Thyroid gland (tissue), 4 donors: ENCODE results near the gene ANKRD12. TPM values are rescaled to one million over a fixed set of nuclear protein-coding genes. Genes with fewer than 3 reads are reported as not detected.

Experiments used
- DNase-seq, 2 donors: peaks; one replicate each; pipeline ENCODE4 v3.0.0-alpha.2; 2019
- H3K27ac ChIP-seq, 3 donors: fragments of 200-600 bp; sonication (generic); 1 replicate in 2 of 3; 2 replicates in 1 of 3; pipeline ENCODE4 v1.5.1; 2016 to 2019; ENCODE audit warnings: mild to moderate bottlenecking in 1 of 3, moderate library complexity in 1 of 3
- H3K27me3 ChIP-seq: fragments of 200-600 bp; sonication (generic); one replicate; pipeline ENCODE4 v1.5.1; 2019
- H3K36me3 ChIP-seq, 2 donors: fragments of 200-600 bp; sonication (generic); one replicate each; pipeline ENCODE4 v1.5.1; 2016 to 2019
- H3K4me1 ChIP-seq, 2 donors: fragments of 200-600 bp; sonication (generic); one replicate each; pipeline ENCODE4 v1.5.1; 2017 to 2019
- H3K4me3 ChIP-seq, 3 donors: fragments of 200-600 bp; sonication (generic); replicated peaks in 1 of 3; 1 replicate in 2 of 3; 2 replicates in 1 of 3; pipeline ENCODE4 v1.5.1; 2016; ENCODE audit warnings: mild to moderate bottlenecking in 1 of 3
- H3K9me3 ChIP-seq: fragments of 200-600 bp; sonication (generic); one replicate; pipeline ENCODE4 v1.5.1; 2017
- POLR2A ChIP-seq, 2 donors: fragments of 450-650 bp; IDR thresholded peaks; one replicate each; pipeline ENCODE4 v1.6.1; 2017; ENCODE audit warnings: antibody characterized with exemption in 2 of 2, mild to moderate bottlenecking in 2 of 2, moderate library complexity in 1 of 2
- WGBS, 2 donors: methylation state at CpG; one replicate each; pipeline ENCODE4 v1.1.5; 2017; 5-methylcytosine and 5-hydroxymethylcytosine counted together
- intact Hi-C: fragments of 100-400 bp; cut with DNase I; formaldehyde crosslinking; loops from one replicate; pipeline ENCODE4 v1.15.1; 2023
- small RNA-seq: library from RNA; depleted of rRNA; stranded (forward); fragments of <200 nt; gene quantifications from one replicate; pipeline ENCODE3, GENCODE V24; 2016
- total RNA-seq, 4 donors: library from RNA; depleted of rRNA; stranded (reverse); fragments of >200 nt; gene quantifications; one replicate each; pipeline ENCODE4 v1.2.3, GENCODE V29; 2016
- TF ChIP-seq, protein P1 (sequence below), 6 experiments: fragments of 200-600 bp in 3 of 6; fragments of 450-650 bp in 3 of 6; sonication (generic) in 3 of 6; IDR thresholded peaks; one replicate each; pipeline ENCODE4 v1.5.1; 2016 to 2019; ENCODE audit warnings: antibody characterized with exemption in 6 of 6, mild to moderate bottlenecking in 2 of 6, inconsistent platforms in 1 of 6, moderate library complexity in 1 of 6

Gene ANKRD12
- total RNA-seq, 4 donors from 2014 or later = 74.6 to 155 (median 109) TPM

DNA sequence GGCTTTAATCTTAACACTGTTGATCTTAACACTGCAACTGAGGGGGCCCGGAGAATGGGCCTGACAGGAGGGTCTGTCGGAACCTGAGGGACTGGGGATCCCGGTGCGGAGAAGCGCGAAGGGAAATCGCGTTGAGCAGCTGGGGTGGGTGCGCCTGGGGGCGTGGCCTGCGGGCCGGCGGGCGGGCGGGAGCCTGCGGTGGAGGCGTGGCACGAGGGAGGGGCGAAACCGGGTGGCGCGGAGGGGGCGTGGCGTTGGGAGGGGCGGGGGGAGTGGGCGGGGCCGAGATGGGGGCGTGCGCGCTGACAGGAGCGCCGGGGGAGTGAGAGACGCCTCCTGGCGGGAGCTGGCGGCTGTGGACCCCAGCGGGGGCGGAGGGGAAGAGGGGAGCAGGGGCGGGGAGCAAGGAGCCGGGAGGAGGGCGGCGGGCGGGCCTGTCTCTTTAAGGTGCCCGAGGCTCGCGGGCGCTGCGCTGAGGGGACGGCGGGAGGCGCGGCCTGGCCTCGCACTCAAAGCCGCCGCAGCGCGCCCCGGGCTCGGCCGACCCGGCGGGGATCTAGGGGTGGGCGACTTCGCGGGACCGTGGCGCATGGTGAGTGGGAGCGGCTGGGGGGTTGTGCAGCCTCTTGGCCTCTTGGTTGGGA is 197.9 kb downstream of the ANKRD12 start, which contains the start of gene TWSG1:
TWSG1 (plus strand) TSS at position 445 of the 644 bp plus-strand sequence. CDS start 2,457 bp downstream, outside the sequence.
- DNase-seq = peak; percentile 96
- Histone ChIP-seq H3K4me1 (peaks cover 7 to 15% of the 10 kb centered on the region in 2 donors), H3K27ac (peak within 1 kb of the TSS; percentile 70 to 82 (median 80)), H3K36me3 (no peaks in the 10 kb centered on the region), H3K27me3 (no peaks in the 10 kb centered on the region), H3K9me3 (no peaks in the 10 kb centered on the region), H3K4me3 (peak within 1 kb of the TSS; percentile 59 to 80 (median 66))
- intact Hi-C loops = loop anchor here (10.0 kb wide), 2 partner anchors 200 to 260 kb away; partner anchors contain the start of gene ANKRD12
- WGBS, 2 donors = 0% methylated on average over 3 of the region's 67 CpGs; no CpG with 5 or more reads in 1 of the 2 donors
- TF ChIP-seq, protein P1, sequence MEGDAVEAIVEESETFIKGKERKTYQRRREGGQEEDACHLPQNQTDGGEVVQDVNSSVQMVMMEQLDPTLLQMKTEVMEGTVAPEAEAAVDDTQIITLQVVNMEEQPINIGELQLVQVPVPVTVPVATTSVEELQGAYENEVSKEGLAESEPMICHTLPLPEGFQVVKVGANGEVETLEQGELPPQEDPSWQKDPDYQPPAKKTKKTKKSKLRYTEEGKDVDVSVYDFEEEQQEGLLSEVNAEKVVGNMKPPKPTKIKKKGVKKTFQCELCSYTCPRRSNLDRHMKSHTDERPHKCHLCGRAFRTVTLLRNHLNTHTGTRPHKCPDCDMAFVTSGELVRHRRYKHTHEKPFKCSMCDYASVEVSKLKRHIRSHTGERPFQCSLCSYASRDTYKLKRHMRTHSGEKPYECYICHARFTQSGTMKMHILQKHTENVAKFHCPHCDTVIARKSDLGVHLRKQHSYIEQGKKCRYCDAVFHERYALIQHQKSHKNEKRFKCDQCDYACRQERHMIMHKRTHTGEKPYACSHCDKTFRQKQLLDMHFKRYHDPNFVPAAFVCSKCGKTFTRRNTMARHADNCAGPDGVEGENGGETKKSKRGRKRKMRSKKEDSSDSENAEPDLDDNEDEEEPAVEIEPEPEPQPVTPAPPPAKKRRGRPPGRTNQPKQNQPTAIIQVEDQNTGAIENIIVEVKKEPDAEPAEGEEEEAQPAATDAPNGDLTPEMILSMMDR (IDR thresholded peaks at IDR 0.05) = peak in 2 of 6 experiments; percentile 19 to 63
- TF ChIP-seq POLR2A (IDR thresholded peaks at IDR 0.05) = peak; percentile 43 to 80

DNA sequence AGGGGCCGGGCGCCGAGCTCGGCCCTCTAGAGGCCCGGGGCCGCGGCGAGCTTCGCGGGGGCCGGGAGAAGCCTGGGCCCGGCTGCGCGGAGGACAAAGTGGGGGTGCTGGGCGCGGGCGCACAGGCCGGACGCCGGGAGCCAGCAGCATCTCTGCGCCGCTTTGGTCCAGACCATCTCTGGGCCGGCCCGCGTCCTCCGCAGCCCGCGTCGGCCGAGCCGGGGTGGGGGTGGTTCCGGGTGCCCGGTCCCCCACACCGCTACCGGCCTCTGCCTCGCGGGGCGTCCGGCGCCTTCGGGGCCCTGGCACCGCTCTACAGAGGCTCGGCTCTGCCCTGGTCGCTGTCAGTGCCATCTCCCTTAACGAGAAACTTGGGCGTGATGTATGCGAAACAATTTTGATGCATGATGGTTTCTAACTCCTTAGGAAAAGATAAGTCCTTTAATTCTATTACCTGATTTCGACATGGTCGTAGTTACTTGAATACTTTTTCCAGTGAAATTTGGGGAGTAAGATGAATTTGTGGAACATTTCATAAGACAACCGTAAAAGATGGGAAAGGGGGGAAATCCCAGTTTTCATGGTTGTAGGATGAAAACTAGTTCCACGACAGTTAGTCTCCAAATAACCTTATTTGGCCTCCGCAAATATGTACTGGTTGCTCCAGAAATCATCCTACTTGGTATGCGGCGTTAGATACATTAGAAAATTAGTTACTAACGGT is 198.6 kb downstream of the ANKRD12 start:
- TF ChIP-seq, protein P1 (IDR thresholded peaks at IDR 0.05) = peak in 1 of 6 experiments; percentile 2
- TF ChIP-seq POLR2A (IDR thresholded peaks at IDR 0.05) = no peak
- no peaks in the 10 kb centered on the region for H3K27me3 ChIP-seq
- H3K4me1 ChIP-seq = peaks cover 7 to 15% of the 10 kb centered on the region in 2 donors
- intact Hi-C loops = loop anchor here (10.0 kb wide), 2 partner anchors 200 to 260 kb away; partner anchors contain the start of gene ANKRD12
- WGBS, 2 donors = 12 to 18% methylated on average over 13 to 20 of the region's 55 CpGs
- no peaks in the 10 kb centered on the region for H3K9me3 ChIP-seq
- peak in 1 of 2 donors; percentile 49 for DNase-seq
- H3K27ac ChIP-seq = peak overlapping the region; percentile 70 to 82 (median 80)
- H3K4me3 ChIP-seq = peak overlapping the region; percentile 59 to 80 (median 66)
- H3K36me3 ChIP-seq = no peaks in the 10 kb centered on the region

Small RNAs within 50 kb of the gene (small RNA-seq; reads per million reads assigned to genes)
- not detected for gene RF00019

Other genes with a start within 250 kb of the ANKRD12 start
- gene NDUFV2, start 34.1 kb upstream of the ANKRD12 start, total RNA-seq = 100 to 1,000 TPM; 103 to 114 (median 108) TPM
- 10 to 100 TPM; 53.0 to 62.9 (median 59.7) TPM for gene TWSG1, start 198.0 kb downstream of the ANKRD12 start, total RNA-seq